Stimulated activated CD8-positive, alpha-beta memory T cell treated with anti-CD3 and anti-CD28 coated beads, Interleukin-12 subunit alpha, Interleukin-12 subunit beta, amount 100 ng/mL, for 24 hours (primary cell): ENCODE results near the gene FAR2.

Experiments used
- DNase-seq: peaks from one replicate; pipeline ENCODE4 v3.0.0-alpha.2; 2020; ENCODE audit errors: extremely low read depth

The FAR2 gene

DNA sequence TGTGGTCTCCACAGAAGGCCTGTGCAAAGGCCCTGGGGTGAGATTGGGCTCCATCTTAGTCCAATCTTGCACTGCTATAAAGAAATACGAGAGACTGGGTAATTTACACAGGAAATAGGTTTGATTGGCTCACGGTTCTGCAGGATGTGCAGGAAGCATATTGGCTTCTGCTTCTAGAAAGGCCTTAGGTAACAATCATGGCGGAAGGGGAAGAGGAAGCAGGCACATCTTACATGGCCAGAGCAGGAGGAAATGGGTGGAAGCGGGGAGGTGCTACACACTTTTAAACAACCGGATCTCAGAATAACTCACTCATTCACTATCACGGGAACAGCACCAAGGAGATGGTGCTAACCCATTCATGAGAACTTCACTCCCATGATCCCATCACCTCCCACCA is 55.4 kb downstream of the FAR2 start:
- no peak for DNase-seq

DNA sequence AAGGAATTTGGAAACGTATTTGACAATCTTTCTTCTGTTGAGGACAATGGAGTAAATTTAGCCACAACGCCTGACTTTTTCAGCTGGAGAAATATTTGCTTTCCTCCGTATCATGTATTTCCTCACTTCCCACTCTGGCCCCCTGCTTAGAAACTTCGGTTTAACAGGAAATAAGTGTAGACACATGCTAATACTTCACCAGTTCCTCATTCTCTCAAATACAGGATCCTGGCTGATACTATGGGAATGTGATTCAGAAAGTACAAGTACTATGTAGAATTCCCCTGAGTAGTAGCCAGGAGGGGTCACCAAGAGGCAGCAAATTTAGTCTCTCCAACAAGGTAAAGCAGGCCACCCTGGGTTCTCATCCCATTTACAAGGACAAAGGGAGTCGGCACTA is 58.0 kb downstream of the FAR2 start:
- DNase-seq, result no peak

DNA sequence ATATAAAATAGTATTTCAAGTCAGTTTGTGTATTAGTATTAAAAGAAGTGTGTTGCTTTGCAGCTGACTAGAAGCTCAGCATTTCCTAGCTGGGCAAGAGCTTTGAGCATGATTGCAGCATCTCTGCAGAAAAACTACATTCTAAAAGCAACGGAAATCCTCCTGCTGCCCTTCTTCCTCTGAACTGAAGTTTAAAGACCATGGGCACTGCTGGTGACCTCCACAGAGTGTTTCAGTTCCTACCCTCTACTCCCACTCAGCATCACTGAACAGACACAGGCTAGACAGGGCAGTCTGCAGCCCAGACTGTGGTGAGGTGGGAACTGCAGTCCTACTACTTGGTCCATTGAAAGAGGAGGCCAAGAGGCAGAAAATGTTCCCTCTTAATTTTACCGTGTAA is 59.0 kb downstream of the FAR2 start:
- DNase-seq, result no peak

DNA sequence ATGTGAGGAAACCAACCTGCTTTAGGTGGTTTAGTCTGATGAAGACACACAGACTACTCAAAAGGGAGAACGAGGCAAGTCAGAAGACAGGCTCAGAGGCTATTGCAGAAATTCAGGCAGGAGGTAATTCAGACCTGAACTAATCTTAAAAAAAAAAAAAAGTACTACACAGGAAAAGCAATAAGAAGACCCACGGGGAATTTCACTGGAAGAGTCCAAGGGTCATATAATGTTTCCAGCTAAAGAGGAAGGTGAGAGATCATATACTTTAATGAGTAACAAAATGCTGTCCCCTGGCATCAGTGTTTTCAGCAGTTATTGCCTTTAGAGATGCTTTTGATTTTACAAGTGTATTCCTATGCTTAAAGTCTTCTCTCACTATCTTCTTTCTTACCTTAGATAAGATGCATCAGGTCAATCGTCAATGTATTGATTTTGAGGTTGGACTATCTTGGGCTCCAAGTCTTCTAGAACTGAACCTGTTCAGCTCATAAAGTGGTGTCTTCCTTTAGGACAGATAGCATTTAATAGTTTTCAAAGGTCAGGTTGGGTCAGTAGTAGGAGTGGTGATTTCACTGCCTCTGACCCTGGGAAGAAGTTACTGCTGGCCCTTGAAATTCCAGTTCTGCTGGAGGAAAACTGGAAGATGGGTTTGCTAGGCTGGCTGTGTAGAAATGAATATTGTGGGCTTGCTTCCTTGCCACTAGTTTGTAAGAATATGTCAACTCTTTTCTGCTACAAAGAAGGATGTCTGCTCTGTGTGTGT is 60.0 kb downstream of the FAR2 start:
- no peak for DNase-seq

DNA sequence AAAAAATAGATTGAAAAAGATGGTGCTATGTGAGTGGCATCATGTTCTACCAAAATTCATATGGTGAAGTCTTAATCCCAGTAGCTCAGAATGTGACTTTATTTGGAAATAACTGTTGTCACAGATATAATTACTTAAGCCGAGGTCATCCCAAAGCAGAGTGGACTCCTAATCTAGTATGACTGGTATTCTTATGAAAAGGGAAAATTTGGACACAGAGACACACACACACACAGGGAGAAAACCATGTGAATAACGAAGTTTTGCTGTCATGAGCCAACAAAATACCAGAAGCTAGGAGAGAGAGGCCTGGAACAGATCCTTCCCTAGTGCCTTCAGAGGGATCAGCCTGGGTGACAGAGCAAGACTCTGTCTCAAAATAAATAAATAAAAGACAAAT is 62.6 kb downstream of the FAR2 start:
- DNase-seq, result no peak

DNA sequence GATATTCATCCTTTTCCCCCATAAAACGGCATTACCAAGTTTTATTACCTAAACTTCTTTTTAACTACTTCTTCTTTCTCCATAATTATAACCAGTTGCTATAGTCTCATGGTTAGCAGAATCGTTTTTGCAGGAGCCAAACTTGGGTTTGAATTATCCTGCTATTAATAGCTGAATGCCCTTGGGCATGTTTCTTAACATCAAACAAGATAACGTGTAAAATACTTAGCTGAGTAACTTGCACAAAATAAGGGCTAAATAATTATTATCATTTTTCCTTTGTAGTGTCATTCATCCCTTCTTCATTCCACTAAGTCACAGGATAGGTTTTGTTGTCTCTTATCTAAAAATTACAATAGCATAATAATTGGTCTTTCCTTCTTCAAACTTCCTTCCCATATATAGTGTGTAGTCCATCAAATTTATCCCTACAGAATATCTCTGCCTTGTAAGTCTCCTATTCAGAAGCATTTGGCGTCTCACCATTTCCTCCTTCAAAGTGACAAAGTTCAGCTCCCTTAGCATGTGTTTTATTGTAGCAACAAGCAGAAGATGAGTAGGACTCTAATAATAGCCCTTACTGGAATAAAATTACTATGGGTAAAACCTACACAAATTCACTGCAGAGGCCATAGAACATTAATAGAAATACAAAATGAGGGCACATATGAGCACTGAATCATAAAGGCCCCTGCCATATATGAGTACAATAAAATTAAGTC is 63.8 kb downstream of the FAR2 start:
- no peak for DNase-seq

DNA sequence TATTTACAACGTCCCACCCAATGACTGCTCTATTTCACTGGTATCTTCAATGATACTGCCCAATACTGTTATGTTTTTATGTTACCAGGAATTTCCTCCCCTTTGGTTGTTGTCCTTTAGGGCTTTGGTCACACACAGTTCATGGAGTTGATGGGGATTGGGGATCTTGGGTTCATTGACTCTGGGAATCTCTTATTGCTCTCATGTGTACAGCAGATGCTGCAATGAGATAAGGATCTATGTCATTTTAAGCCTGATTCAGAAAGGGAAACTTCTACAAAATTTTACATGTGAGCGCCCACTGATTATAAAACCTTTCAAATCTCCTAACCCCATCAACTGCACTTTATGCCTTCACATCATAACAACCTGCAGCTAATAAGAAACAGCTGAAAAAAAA is 67.2 kb downstream of the FAR2 start:
- DNase-seq, result no peak

DNA sequence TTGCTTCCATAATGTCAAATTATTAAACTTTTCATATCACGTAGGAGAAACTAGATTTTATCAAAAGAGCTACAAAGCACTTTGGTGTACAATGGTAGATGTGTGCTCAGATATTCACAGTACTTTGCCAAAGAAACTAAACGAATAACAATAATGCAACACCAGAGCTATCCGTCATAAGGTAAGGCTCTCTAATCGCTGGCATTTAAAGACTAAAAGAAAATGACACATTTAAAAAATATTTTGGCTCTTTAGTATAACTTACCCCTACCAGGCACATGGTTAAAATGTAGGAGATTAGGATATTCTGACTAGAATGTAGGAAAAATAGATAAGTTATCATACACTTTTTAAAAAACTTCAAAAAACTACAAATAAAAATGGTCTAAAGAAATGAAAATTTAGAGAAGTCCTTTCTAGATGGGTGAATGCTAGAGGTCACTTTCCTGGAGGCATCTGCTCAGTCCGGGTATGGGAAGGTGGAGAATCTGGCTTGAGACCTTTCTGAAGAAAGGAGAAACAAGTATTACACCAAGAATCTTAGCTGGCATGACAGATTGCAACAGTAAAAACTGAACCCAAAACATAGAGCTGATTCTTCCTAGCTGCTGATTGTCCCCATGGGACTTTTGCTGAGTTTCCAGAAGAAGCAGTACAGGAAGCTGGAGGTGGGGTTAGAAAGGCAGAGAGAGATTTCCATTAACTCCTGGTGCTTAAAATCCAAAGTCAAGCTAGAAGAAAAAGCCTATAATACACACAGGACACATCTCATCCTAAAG is 67.9 kb downstream of the FAR2 start:
- DNase-seq, result no peak

DNA sequence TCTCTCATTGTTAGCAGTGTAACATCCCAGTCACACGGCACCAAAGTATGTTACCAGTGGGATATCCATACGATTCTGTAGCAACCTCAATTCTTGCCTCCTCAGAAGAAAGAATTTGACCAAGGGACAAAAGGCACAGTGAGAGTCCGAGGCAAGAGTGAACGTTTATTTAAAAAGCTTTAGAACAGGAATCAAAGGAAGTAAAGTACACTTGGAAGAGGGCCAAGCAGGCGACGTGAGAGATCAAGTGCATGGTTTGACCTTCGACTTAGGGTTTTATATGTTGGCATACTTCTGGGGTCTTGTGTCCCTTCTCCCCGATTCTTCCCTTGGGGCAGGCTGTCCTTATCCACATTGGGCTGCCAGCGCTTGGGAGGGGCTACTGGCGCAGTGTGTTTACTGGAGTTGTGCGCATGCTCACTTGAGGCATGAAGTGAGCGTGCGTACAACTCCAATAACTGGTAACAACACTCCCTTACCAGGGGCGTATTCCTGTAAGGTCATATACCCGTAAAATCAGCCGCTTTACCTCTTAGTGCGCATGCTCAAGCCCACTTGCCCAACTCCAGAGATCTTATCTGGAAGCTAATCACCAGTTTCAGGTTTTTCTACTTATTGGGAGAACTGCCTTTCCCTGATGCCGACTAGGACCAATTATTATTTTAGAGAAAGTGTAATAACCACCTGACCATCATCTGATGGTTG is 71.7 kb downstream of the FAR2 start:
- no peak for DNase-seq

DNA sequence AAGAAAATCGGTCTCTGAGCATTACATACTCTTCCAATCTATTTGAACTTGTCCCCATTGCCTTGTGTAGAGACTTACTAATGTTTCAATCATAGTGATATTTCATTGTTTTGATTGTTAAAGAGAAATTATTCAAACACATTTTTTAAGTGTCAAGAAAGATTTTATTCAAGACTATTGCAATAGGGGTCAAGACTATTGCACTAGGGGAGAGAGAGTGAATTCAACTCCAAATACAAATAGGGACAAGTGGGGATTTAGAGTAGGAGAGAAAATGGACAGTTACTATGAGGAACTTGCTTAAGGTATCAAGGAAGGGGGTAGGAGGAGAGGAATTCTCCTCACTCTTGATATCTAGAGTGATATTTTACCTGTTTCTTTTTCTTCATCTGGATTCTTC is 73.1 kb downstream of the FAR2 start:
- no peak for DNase-seq

DNA sequence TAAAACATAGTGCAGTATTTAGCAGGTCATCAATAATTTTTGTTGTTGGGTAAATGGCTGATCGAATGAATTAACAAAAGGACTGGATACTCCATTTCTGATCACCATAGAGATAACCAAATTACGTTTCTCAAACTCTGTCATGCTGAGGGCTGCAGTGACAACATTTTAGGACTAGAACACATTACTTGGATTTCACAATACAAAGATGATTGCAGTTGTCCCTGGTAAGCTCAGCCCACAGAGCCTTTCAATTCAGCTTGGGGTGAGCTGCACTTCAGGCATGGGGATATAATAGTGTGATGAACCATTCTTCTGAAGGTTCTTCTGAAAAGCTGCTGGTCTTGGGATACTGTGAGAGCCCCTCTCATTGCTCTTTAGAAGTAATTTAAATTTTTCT is 74.3 kb downstream of the FAR2 start:
- DNase-seq, result no peak

DNA sequence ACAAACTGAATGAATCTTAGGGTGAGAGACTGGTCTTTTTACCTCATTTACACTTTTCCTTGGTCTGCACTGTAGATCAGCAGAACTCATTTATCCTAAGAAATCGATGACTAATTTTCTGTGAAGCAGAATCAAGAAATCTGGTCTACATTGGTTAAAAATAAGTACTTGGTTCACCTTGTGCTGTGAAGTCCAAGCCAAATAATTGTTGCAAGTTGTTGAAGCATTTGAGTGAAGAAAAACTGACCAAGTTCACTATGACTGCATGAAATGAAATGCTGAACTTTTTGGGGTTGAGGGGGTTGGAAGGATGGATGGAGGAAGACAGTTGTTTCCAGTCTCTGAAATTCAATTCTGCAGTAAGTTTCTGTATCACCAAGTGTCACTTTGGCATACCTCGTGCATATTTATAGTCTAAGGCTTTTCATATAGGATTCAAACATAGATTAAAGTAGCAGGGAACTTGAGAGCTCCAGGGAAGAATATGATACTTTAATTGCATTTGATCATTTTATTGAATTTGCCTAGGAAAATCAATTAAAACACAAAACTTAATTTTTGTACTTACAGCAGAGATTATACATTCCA is 75.0 kb downstream of the FAR2 start:
- no peak for DNase-seq

DNA sequence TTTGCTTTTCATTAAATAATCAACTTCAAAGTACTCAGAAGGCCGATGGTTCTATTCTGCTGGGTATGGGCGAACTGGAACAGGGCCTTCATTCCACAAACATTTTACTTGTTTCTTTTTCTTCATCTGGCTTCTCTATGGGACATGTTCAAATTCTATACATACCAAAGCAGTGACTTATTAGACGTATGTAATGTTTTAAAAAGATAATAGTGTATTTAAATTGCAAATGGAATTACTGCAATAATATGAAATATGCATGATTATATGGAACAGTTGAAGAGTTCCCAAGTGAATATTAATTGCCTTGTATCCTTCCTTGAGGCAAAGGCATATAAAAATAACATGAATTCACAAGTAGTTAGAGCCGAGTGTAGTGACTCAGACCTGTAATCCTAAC is 75.5 kb downstream of the FAR2 start:
- DNase-seq, result no peak

DNA sequence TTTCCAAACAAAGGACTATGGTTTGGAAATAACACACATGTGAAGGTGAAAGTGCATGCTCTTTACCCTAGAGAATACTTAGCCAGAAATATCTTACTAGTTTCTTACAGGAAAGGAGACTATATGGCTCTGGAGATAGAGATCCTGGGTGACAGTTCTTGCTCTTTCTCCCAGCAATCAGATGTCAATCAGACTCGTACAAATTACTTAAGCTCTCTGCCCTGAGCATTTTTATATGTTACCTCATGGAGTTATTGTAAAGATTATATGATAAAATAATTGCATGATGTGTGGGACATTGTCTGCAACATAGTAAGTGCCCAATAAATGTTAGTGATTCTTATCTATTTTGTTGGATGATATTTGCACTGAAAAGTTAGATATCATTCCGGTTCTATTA is 76.8 kb downstream of the FAR2 start:
- no peak for DNase-seq

DNA sequence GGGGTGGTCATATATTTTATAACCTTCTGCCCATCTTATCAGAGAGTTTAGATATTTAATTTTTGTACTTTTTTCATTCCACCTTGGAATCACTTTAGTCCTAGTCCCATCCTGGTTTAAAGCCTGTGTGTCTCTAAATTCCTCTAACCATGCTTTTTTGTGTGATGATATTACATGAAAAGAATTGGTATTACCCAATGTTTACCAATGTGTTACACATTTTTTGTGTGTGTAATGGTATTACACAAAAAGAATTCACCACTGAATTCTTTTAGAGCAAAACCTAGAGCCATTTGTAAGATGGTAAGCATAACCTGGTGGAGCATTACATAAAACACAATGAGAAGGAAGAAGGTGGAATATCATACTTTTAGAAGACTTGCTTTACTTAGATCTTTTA is 77.5 kb downstream of the FAR2 start:
- no peak for DNase-seq

DNA sequence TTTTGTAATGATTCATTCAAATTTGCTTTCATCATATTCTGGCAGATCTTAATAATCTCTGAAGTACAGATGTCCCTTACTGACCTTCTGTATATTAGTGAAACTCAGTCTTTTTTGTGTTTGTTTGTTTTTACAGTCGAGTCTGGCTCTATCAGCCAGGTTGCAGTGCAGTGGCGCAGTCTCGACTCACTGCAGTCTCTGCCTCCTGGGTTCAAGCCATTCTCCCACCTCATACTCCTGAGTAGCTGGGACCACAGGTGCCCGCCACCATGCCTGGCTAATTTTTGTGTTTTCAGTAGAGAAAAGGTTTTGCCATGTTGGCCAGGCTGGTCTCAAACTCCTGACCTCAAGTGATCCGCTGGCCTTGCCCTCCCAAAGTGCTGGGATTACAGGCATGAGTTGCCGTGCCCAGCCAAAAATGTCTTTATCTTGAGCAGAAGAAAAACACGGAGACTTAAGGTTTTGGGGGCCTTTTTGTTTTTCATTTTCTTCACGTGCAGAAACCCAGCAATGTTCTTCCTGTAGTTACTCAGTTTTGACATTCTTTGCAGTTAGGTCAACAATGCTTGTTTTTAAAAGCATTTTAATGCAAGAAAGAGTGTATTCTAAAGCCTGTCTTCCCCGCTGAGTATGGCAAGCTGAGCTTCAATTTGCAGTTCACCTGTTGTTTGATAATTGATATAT is 79.5 kb downstream of the FAR2 start:
- DNase-seq, result no peak

DNA sequence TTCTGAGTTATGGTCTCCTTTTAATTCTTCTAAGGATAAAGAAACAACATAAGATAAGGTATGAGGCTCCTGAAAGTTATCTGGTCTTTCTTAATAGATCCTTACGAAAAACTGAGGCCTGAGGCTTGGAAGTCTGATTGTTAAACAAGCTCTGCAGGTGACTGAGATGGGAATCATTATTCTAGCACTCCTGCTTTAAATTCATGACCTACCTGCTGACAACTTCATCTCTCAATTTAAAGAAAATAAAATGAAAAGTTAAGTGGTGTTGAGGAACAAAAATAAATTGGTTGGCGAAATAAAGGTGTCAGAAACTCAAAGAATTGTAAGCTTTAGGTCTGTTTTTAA is 80.1 kb downstream of the FAR2 start:
- no peak for DNase-seq

DNA sequence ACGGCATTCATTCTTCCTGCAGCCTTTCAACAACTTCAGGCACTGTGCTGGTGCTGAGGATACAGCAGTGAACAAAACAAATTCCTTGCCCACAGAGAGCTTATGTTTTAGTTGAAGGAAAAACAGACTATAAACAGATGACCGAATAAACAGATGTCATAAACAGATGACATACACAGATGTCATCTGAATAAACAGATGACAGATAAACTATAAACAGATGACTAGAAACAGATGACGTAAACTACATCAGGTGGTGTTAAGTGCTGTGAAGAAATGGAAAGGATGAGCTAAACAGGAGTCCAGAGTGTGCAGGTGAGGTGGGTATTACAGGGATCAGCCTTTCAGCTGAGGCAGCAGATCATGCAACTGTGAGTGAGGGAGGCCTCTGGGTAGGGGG is 80.9 kb downstream of the FAR2 start:
- no peak for DNase-seq

DNA sequence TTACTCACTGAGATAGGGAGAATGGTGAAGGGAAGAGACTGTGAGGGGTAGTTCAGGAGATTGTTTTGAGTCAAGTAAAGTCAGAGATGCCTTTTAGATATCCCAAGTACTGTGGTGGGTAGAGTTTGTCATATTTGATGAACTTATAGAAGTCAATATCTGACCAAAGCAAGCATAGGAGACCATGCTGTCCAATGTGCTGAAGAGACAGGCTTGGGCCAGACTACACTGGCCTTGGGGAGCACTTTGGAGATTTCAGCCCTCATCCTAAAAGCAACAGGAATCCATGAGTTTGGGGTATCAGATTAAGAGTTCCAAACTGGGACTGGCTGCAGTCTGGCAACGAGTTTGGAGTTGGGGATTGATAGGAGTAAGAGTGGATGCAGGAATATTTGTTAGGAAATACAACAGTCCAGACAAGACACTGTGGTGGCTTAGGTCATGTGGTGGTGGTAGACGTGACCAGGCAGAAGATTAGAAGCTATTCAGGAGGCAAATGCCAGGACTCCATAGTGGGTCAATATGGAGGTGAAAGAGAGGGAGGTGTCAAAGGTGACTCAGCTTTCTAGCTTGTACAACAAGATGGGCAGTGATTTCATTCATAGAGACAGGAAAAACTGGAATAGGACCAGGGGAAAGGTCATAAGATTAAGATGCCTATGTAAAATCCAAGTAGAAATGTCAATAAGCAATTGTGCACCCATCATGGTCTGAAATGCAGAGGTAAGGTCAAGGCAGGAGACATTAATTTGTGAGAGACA is 81.9 kb downstream of the FAR2 start:
- DNase-seq, result no peak

DNA sequence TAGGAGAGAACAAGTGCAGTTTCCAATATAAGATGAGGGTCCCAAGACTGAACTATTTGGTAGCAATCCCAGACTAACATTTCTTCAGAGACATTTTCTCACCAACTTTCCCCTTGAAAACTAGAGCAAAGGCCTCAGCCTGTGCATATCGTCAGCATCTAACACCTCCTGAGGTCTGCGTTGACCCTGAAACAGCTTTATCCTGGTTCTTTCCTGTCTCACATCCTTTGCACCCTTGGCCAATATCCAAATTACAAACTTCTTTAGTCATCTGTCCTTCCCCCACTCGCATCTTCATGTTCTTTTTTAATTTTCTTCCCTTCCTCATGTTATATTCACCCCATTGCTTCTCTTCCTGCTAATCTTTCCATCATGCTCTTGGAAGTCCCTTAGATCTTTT is 83.0 kb downstream of the FAR2 start:
- no peak for DNase-seq

DNA sequence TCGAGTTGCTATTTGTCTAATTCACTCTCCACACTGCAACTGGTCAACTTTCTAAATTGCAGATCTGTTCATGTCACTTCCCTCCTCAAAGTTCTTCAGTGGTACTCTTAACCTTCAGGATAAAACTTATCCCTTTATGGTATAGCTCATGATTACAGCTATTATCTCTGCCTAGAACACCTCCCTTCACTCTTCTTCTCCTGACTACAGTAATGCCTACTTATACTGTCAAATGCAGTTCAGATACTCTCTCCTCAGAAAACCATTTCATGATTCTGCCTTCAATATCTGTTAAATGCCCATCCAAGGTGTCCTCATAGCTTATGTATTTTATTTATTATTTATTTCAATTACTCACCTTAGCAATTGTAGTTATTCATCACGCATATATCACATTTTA is 85.5 kb downstream of the FAR2 start:
- DNase-seq, result no peak
